CD14-positive monocyte (primary cell): Measurements from ENCODE around the gene SLC28A1. TPM values are rescaled to one million over a fixed set of nuclear protein-coding genes. Genes with fewer than 3 reads are reported as not detected.

ENCODE experiments used
- DNase-seq, 3 donors: peaks; one replicate each; pipeline ENCODE4 v3.0.0-alpha.2; 2011 to 2022
- H2AFZ ChIP-seq: 2 replicates; pipeline ENCODE4 v1.6.0; 2012; ENCODE audit warnings: mild to moderate bottlenecking, low read depth, low read length, inconsistent platforms; ENCODE audit not compliant: insufficient read depth, poor library complexity, severe bottlenecking
- H3K27ac ChIP-seq, 2 donors: 1 replicate in 1 of 2; 2 replicates in 1 of 2; pipeline ENCODE4 v1.5.1; 2012 to 2013; ENCODE audit warnings: low read length in 2 of 2, control low read depth in 1 of 2, inconsistent platforms in 1 of 2, low read depth in 1 of 2, mild to moderate bottlenecking in 1 of 2
- H3K27me3 ChIP-seq, 2 donors: one replicate each; pipeline versions ENCODE4 v1.6.0 to v1.6.1; 2011 to 2013; ENCODE audit warnings: low read length in 2 of 2; ENCODE audit not compliant: control insufficient read depth in 2 of 2, insufficient read depth in 2 of 2
- H3K36me3 ChIP-seq, 2 donors: replicated peaks in 1 of 2; 1 replicate in 1 of 2; 2 replicates in 1 of 2; pipeline versions ENCODE4 v1.5.1 to v1.6.1; 2012 to 2013; ENCODE audit warnings: low read length in 2 of 2, control low read depth in 1 of 2, inconsistent platforms in 1 of 2, mild to moderate bottlenecking in 1 of 2; ENCODE audit not compliant: insufficient read depth in 2 of 2, control insufficient read depth in 1 of 2
- H3K4me1 ChIP-seq, 2 donors: 1 replicate in 1 of 2; 2 replicates in 1 of 2; pipeline versions ENCODE4 v1.5.1 to v1.6.1; 2012 to 2013; ENCODE audit warnings: low read length in 2 of 2, control low read depth in 1 of 2, inconsistent platforms in 1 of 2, mild to moderate bottlenecking in 1 of 2, moderate library complexity in 1 of 2; ENCODE audit not compliant: insufficient read depth in 2 of 2, control insufficient read depth in 1 of 2
- H3K4me2 ChIP-seq: replicated peaks from 2 replicates; pipeline ENCODE3; 2012; ENCODE audit warnings: low read length, moderate library complexity, mild to moderate bottlenecking; ENCODE audit not compliant: poor library complexity, severe bottlenecking; ENCODE audit errors: extremely low read depth
- H3K4me3 ChIP-seq, 3 experiments: fragments of 200-600 bp in 1 of 3; sonication (generic) in 1 of 3; replicated peaks in 1 of 3; 1 replicate in 2 of 3; 2 replicates in 1 of 3; pipeline ENCODE4 v1.5.1; 2011 to 2013; ENCODE audit warnings: low read length in 3 of 3, mild to moderate bottlenecking in 3 of 3, control low read depth in 2 of 3, low read depth in 2 of 3, inconsistent platforms in 1 of 3, moderate library complexity in 1 of 3
- H3K79me2 ChIP-seq: 2 replicates; pipeline ENCODE4 v1.6.0; 2012; ENCODE audit warnings: mild to moderate bottlenecking, control low read depth, inconsistent platforms, low read length, moderate library complexity; ENCODE audit not compliant: insufficient read depth
- H3K9ac ChIP-seq: 2 replicates; pipeline ENCODE4 v1.6.0; 2017; ENCODE audit warnings: low read length, mild to moderate bottlenecking; ENCODE audit not compliant: insufficient read depth, poor library complexity, severe bottlenecking
- H3K9me3 ChIP-seq, 2 donors: replicated peaks in 1 of 2; 1 replicate in 1 of 2; 2 replicates in 1 of 2; pipeline versions ENCODE4 v1.5.1 to v1.6.1; 2012 to 2013; ENCODE audit warnings: low read length in 2 of 2, control low read depth in 1 of 2; ENCODE audit not compliant: control insufficient read depth in 1 of 2, insufficient read depth in 1 of 2
- H4K20me1 ChIP-seq: 2 replicates; pipeline ENCODE4 v1.6.0; 2012; ENCODE audit warnings: mild to moderate bottlenecking, low read length, control low read depth, moderate library complexity; ENCODE audit not compliant: insufficient read depth
- H3K27ac Mint-ChIP-seq, 7 donors: one replicate each; pipeline ENCODE4 v1.8.0; 2020; ENCODE audit warnings: mild to moderate bottlenecking in 7 of 7, mixed read lengths in 7 of 7, moderate library complexity in 6 of 7, inconsistent platforms in 2 of 7
- H3K27me3 Mint-ChIP-seq, 3 donors: one replicate each; pipeline ENCODE4 v1.8.0; 2021 to 2022; ENCODE audit warnings: low read depth in 3 of 3, mild to moderate bottlenecking in 3 of 3, mixed read lengths in 3 of 3, moderate library complexity in 3 of 3, inconsistent platforms in 1 of 3
- H3K36me3 Mint-ChIP-seq, 2 donors: one replicate each; pipeline ENCODE4 v1.8.0; 2020; ENCODE audit warnings: mixed read lengths in 2 of 2, inconsistent platforms in 1 of 2, mild to moderate bottlenecking in 1 of 2
- H3K4me1 Mint-ChIP-seq: one replicate; pipeline ENCODE4 v1.8.0; 2020; ENCODE audit warnings: mild to moderate bottlenecking, mixed read lengths
- H3K4me3 Mint-ChIP-seq, 2 donors: one replicate each; pipeline ENCODE4 v1.8.0; 2020; ENCODE audit warnings: mild to moderate bottlenecking in 2 of 2, mixed read lengths in 2 of 2, moderate library complexity in 1 of 2
- H3K9me3 Mint-ChIP-seq, 7 donors: one replicate each; pipeline ENCODE4 v1.8.0; 2020 to 2022; ENCODE audit warnings: mixed read lengths in 7 of 7, mild to moderate bottlenecking in 6 of 7, moderate library complexity in 6 of 7, inconsistent platforms in 2 of 7
- WGBS: methylation state at CpG from one replicate; pipeline ENCODE4 v1.1.5; 2013; ENCODE audit warnings: missing lambda C conversion rate; ENCODE audit not compliant: insufficient coverage; 5-methylcytosine and 5-hydroxymethylcytosine counted together
- intact Hi-C, 2 donors: fragments of 100-400 bp; cut with micrococcal nuclease; formaldehyde crosslinking; loops; one replicate each; pipeline versions ENCODE4 v1.15.0 to v1.15.1; 2023
- polyA plus RNA-seq, 3 donors: library from polyadenylated mRNA; depleted of rRNA in 1 of 3; unstranded in 2 of 3; stranded (reverse) in 1 of 3; fragments of 300-500 nt in 2 of 3; fragments of >200 nt in 1 of 3; fragmentation: Illumina TruSeq in 2 of 3; gene quantifications; 1 replicate in 2 of 3; 2 replicates in 1 of 3; pipeline ENCODE4 v1.2.3, GENCODE V29; 2012 to 2021
- TF ChIP-seq, protein P1 (sequence below): fragments of 200-600 bp; IDR thresholded peaks from one replicate; pipeline ENCODE4 v1.8.0; 2022; ENCODE audit warnings: antibody characterized with exemption, mild to moderate bottlenecking

The SLC28A1 gene
- polyA plus RNA-seq, 3 donors, result not detected

DNA sequence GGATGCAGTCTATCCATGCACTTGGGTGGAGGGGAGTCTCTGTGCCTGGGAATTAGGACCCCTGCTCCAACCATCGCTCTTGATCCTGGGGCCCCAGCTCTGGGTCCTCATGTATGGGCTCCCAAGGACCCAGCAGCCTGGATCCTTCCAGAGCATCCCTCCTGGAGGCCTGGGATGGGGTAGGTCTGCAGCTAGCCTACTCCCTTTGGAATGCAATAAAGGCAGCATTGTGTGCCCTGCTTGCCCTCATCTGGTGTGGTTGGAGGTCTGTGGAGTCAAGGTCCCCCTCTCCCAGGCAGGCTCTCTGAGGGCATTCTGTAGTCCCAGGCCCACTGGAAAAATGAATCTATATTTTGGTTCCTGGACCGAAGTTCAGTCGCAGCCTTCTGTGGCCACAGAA, 15.0 kb upstream of the SLC28A1 start:
- H3K4me1 ChIP-seq, result peaks cover 8 to 9% of the 10 kb centered on the region in 2 donors
- H2AFZ ChIP-seq, result no peak overlapping the region
- H3K27ac Mint-ChIP-seq, result no peak overlapping the region
- H3K36me3 ChIP-seq, result no peaks in the 10 kb centered on the region
- intact Hi-C loops, result no loop called here
- no peak overlapping the region for H3K4me2 ChIP-seq
- no peaks in the 10 kb centered on the region for H3K79me2 ChIP-seq
- H3K9me3 Mint-ChIP-seq, result peaks cover 0 to 1% (median 0%) of the 10 kb centered on the region in 7 donors
- H3K9me3 ChIP-seq, result no peaks in the 10 kb centered on the region
- no peak overlapping the region for H3K27ac ChIP-seq
- TF ChIP-seq, protein P1, sequence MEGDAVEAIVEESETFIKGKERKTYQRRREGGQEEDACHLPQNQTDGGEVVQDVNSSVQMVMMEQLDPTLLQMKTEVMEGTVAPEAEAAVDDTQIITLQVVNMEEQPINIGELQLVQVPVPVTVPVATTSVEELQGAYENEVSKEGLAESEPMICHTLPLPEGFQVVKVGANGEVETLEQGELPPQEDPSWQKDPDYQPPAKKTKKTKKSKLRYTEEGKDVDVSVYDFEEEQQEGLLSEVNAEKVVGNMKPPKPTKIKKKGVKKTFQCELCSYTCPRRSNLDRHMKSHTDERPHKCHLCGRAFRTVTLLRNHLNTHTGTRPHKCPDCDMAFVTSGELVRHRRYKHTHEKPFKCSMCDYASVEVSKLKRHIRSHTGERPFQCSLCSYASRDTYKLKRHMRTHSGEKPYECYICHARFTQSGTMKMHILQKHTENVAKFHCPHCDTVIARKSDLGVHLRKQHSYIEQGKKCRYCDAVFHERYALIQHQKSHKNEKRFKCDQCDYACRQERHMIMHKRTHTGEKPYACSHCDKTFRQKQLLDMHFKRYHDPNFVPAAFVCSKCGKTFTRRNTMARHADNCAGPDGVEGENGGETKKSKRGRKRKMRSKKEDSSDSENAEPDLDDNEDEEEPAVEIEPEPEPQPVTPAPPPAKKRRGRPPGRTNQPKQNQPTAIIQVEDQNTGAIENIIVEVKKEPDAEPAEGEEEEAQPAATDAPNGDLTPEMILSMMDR, result no peak
- no peaks in the 10 kb centered on the region for H4K20me1 ChIP-seq
- no peak overlapping the region for H3K9ac ChIP-seq
- H3K36me3 Mint-ChIP-seq, result no peaks in the 10 kb centered on the region
- H3K4me1 Mint-ChIP-seq, result peaks cover 13% of the 10 kb centered on the region
- no peak overlapping the region for H3K4me3 ChIP-seq
- H3K4me3 Mint-ChIP-seq, result no peak overlapping the region
- no peak for DNase-seq
- H3K27me3 ChIP-seq, result no peaks in the 10 kb centered on the region
- WGBS, result 38% methylated on average over 2 of the region's 3 CpGs
- peaks cover 1 to 3% (median 2%) of the 10 kb centered on the region in 3 donors for H3K27me3 Mint-ChIP-seq

- no peak overlapping the region for H3K27ac Mint-ChIP-seq
- TF ChIP-seq, protein P1, result no peak
Observed at GRCh38 chr15:84871428-84871985, 13.0 kb upstream of the SLC28A1 start.

More at GRCh38 chr15:84871428-84871985, 13.0 kb upstream of the SLC28A1 start:
- H3K4me3 ChIP-seq, result no peak overlapping the region
- H3K4me3 Mint-ChIP-seq, result no peak overlapping the region
- WGBS, result 93% methylated on average over 6 of the region's 9 CpGs
- no peak overlapping the region for H3K4me2 ChIP-seq
- peaks cover 8 to 9% of the 10 kb centered on the region in 2 donors for H3K4me1 ChIP-seq
- H3K27ac ChIP-seq, result no peak overlapping the region
- no peaks in the 10 kb centered on the region for H3K36me3 Mint-ChIP-seq
- no peak overlapping the region for H3K9ac ChIP-seq
- no peak for DNase-seq
- no peaks in the 10 kb centered on the region for H3K36me3 ChIP-seq
- H3K9me3 ChIP-seq, result no peaks in the 10 kb centered on the region
- H3K79me2 ChIP-seq, result no peaks in the 10 kb centered on the region
- no peaks in the 10 kb centered on the region for H3K27me3 ChIP-seq
- intact Hi-C loops, result no loop called here
- no peaks in the 10 kb centered on the region for H4K20me1 ChIP-seq
- no peak overlapping the region for H2AFZ ChIP-seq
- peaks cover 1 to 3% (median 2%) of the 10 kb centered on the region in 3 donors for H3K27me3 Mint-ChIP-seq
- H3K4me1 Mint-ChIP-seq, result peaks cover 13% of the 10 kb centered on the region
- peaks cover 0 to 1% (median 0%) of the 10 kb centered on the region in 7 donors for H3K9me3 Mint-ChIP-seq
